Vagina (tissue), 2 donors: ENCODE data around the gene NFYA. TPM values are rescaled to one million over a fixed set of nuclear protein-coding genes. Genes with fewer than 3 reads are reported as not detected.

Experiments used
- DNase-seq, 2 donors: peaks; one replicate each; pipeline ENCODE4 v3.0.0-alpha.2; 2017; ENCODE audit errors: extremely low spot score in 2 of 2
- H3K27ac ChIP-seq: fragments of 200-600 bp; sonication (generic); one replicate; pipeline ENCODE4 v1.5.1; 2019
- H3K27me3 ChIP-seq: fragments of 200-600 bp; sonication (generic); one replicate; pipeline ENCODE4 v1.5.1; 2019
- H3K36me3 ChIP-seq, 2 donors: fragments of 200-600 bp; sonication (generic); one replicate each; pipeline ENCODE4 v1.5.1; 2017 to 2019
- H3K4me1 ChIP-seq: fragments of 200-600 bp; sonication (generic); one replicate; pipeline ENCODE4 v1.5.1; 2019
- H3K4me3 ChIP-seq, 2 donors: fragments of 200-600 bp; sonication (generic); 1 replicate in 1 of 2; 2 replicates in 1 of 2; pipeline ENCODE4 v1.5.1; 2016 to 2019
- H3K9me3 ChIP-seq: fragments of 200-600 bp; sonication (generic); one replicate; pipeline ENCODE4 v1.5.1; 2019
- CTCF ChIP-seq, 3 experiments: fragments of 450-650 bp in 2 of 3; fragments of 200-600 bp in 1 of 3; sonication (generic) in 1 of 3; IDR thresholded peaks; one replicate each; pipeline ENCODE4 v1.5.1; 2017 to 2019; ENCODE audit warnings: antibody characterized with exemption in 3 of 3, mild to moderate bottlenecking in 2 of 3, moderate library complexity in 2 of 3
- POLR2A ChIP-seq, 2 donors: fragments of 450-650 bp; IDR thresholded peaks; one replicate each; pipeline ENCODE4 v1.6.1; 2017; ENCODE audit warnings: antibody characterized with exemption in 2 of 2, mild to moderate bottlenecking in 2 of 2, moderate library complexity in 2 of 2
- POLR2AphosphoS5 ChIP-seq, 2 donors: sonication (generic); formaldehyde crosslinking; IDR thresholded peaks; one replicate each; pipeline ENCODE4 v1.9.0; 2017; ENCODE audit warnings: antibody characterized with exemption in 2 of 2, mild to moderate bottlenecking in 2 of 2, low read depth in 1 of 2; ENCODE audit not compliant: insufficient read depth in 1 of 2
- intact Hi-C: fragments of 100-400 bp; cut with DNase I; formaldehyde crosslinking; loops from one replicate; pipeline ENCODE4 v1.15.1; 2023
- total RNA-seq: library from RNA; depleted of rRNA; stranded (reverse); fragments of >200 nt; gene quantifications from one replicate; pipeline ENCODE4 v1.2.3, GENCODE V29; 2016

NFYA gene
- total RNA-seq, 1 donor from 2014 or later, result 22.8 TPM

GRCh38 chr6:41085182-41085581 is 12.4 kb downstream of the NFYA start:
- TF ChIP-seq POLR2A (IDR thresholded peaks at IDR 0.05) (no peak), CTCF (IDR thresholded peaks at IDR 0.05) (no peak), POLR2AphosphoS5 (IDR thresholded peaks at IDR 0.05; ENCODE audit: insufficient read depth in 1 of 2, low read depth in 1 of 2) (no peak)
- Histone ChIP-seq H3K9me3 (no peaks in the 10 kb centered on the region), H3K27me3 (no peaks in the 10 kb centered on the region), H3K4me1 (no peaks in the 10 kb centered on the region), H3K27ac (no peak overlapping the region), H3K36me3 (peaks cover 8 to 28% of the 10 kb centered on the region in 2 donors), H3K4me3 (no peak overlapping the region)
- intact Hi-C loops, result no loop called here
- DNase-seq, result no peak

- Histone ChIP-seq H3K4me3 (no peak overlapping the region), H3K4me1 (no peaks in the 10 kb centered on the region), H3K9me3 (no peaks in the 10 kb centered on the region), H3K27me3 (no peaks in the 10 kb centered on the region), H3K27ac (no peak overlapping the region), H3K36me3 (peaks cover 8 to 50% of the 10 kb centered on the region in 2 donors)
- TF ChIP-seq POLR2AphosphoS5 (IDR thresholded peaks at IDR 0.05; ENCODE audit: insufficient read depth in 1 of 2, low read depth in 1 of 2), result no peak
- TF ChIP-seq CTCF (IDR thresholded peaks at IDR 0.05), result no peak
- intact Hi-C loops, result no loop called here
- no peak for DNase-seq
These were observed 15.7 kb downstream of the NFYA start for GRCh38 chr6:41088451-41088850.

GRCh38 chr6:41090841-41091761 is 18.3 kb downstream of the NFYA start:
- intact Hi-C loops, result no loop called here
- H3K4me3 ChIP-seq, result no peak overlapping the region
- H3K9me3 ChIP-seq, result no peaks in the 10 kb centered on the region
- no peaks in the 10 kb centered on the region for H3K4me1 ChIP-seq
- no peak for DNase-seq
- peaks cover 8 to 74% of the 10 kb centered on the region in 2 donors for H3K36me3 ChIP-seq
- H3K27ac ChIP-seq, result no peak overlapping the region
- no peak for TF ChIP-seq POLR2A (IDR thresholded peaks at IDR 0.05)
- TF ChIP-seq POLR2AphosphoS5 (IDR thresholded peaks at IDR 0.05; ENCODE audit: insufficient read depth in 1 of 2, low read depth in 1 of 2), result no peak
- TF ChIP-seq CTCF (IDR thresholded peaks at IDR 0.05), result no peak
- no peaks in the 10 kb centered on the region for H3K27me3 ChIP-seq

- Histone ChIP-seq H3K27me3 (no peaks in the 10 kb centered on the region), H3K27ac (no peak overlapping the region), H3K4me1 (no peaks in the 10 kb centered on the region), H3K36me3 (peaks cover 8 to 83% of the 10 kb centered on the region in 2 donors), H3K4me3 (no peak overlapping the region), H3K9me3 (no peaks in the 10 kb centered on the region)
- intact Hi-C loops, result no loop called here
- no peak for DNase-seq
- no peak for TF ChIP-seq CTCF (IDR thresholded peaks at IDR 0.05)
- no peak for TF ChIP-seq POLR2A (IDR thresholded peaks at IDR 0.05)
- TF ChIP-seq POLR2AphosphoS5 (IDR thresholded peaks at IDR 0.05; ENCODE audit: insufficient read depth in 1 of 2, low read depth in 1 of 2), result no peak
These were observed 19.8 kb downstream of the NFYA start for GRCh38 chr6:41092421-41093140.
